Measurements from ENCODE around the gene APLP1. TPM values are rescaled to one million over a fixed set of nuclear protein-coding genes. Genes with fewer than 3 reads are reported as not detected.
"Not testable (repeated sequence)": the region's sequence is repeated elsewhere in the genome, so short reads cannot be mapped to it uniquely, and the experiment has no call there.

The APLP1 gene
- polyA plus RNA-seq = not detected

DNA sequence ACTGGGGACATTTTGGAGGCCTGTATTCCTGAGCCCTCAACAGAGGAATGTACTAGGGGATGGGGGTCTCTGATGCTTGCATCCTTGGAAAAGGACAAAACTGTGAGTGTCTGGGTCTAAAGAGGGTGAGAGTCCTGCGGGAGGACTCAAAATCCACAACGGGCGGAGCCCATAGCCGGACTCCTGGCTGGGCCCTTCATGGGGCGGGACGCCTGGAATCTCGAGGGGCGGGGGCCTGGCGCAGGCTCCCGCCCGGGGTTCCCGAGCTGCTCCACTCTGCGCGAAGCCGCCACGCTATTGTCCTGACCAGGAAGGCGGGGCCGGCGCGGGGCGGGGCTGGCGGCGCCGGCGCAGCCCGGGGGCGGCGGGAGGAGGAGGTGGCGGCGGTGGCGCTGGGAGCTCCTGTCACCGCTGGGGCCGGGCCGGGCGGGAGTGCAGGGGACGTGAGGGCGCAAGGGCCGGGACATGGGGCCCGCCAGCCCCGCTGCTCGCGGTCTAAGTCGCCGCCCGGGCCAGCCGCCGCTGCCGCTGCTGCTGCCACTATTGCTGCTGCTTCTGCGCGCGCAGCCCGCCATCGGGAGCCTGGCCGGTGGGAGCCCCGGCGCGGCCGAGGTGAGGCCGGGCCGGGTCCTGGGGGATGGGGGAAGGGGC, at the start of gene APLP1:
TSS of gene APLP1 (plus strand) at position 403 of the 651 bp plus-strand sequence. CDS start at position 466, 63 bp downstream.
- Mint-ChIP-seq H3K4me3 (peak within 1 kb of the TSS in 3 of 4 donors; percentile 48 to 88 (median 83)), H3K36me3 (peaks cover 3% of the 10 kb centered on the region), H3K27ac (peak within 1 kb of the TSS in 1 of 3 donors; percentile 47), H3K9me3 (peaks cover 0 to 7% (median 0%) of the 10 kb centered on the region in 3 donors), H3K4me1 (peaks cover 6 to 11% (median 9%) of the 10 kb centered on the region in 3 donors), H3K27me3 (peaks cover 42% of the 10 kb centered on the region)

DNA sequence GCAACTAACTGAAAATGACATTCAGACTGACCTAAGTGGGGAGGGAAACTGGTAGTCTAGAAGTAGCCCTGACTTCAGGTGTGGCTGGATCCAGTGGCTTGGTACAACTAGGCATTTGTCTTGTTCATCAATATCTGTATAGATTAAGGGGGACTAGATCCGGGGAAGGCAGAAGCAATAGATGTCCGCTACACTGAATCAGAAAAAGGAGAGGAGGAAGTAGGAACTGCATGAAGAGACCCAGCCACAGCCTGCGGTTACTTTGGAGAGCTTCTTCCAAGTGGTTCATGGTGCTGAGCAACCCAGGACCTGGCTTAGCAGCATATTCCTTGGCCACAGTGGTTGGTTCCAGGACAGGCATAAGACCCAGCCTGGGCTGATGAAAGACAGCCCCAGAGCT, 45.8 kb upstream of the APLP1 start:
- peaks cover 22% of the 10 kb centered on the region for H3K27me3 Mint-ChIP-seq
- no peak overlapping the region for H3K4me3 Mint-ChIP-seq
- no peaks in the 10 kb centered on the region for H3K36me3 Mint-ChIP-seq
- no peaks in the 10 kb centered on the region for H3K9me3 Mint-ChIP-seq
- H3K4me1 Mint-ChIP-seq = no peaks in the 10 kb centered on the region
- H3K27ac Mint-ChIP-seq = no peak overlapping the region

DNA sequence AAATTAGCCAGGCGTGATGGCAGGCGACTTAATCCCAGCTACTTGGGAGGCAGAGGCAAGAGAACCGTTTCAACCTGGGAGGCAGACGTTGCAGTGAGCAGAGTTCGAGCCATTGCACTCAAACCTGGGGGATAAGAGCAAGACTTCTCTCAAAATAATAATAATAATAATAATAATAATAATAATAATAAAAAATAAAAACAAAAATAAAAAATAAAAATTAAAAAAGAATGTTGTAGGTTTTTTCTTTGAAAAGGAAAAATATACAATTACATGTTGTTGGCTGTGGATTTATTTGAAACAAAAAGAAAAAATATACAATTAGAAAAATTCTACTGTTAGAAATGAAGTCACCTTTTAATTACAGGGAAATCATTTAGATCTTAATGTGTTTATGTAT, 44.2 kb upstream of the APLP1 start:
- H3K36me3 Mint-ChIP-seq = no peaks in the 10 kb centered on the region
- no peak overlapping the region for H3K27ac Mint-ChIP-seq
- no peak overlapping the region for H3K4me3 Mint-ChIP-seq
- peaks cover 19% of the 10 kb centered on the region for H3K27me3 Mint-ChIP-seq
- H3K4me1 Mint-ChIP-seq = no peaks in the 10 kb centered on the region
- no peaks in the 10 kb centered on the region for H3K9me3 Mint-ChIP-seq

DNA sequence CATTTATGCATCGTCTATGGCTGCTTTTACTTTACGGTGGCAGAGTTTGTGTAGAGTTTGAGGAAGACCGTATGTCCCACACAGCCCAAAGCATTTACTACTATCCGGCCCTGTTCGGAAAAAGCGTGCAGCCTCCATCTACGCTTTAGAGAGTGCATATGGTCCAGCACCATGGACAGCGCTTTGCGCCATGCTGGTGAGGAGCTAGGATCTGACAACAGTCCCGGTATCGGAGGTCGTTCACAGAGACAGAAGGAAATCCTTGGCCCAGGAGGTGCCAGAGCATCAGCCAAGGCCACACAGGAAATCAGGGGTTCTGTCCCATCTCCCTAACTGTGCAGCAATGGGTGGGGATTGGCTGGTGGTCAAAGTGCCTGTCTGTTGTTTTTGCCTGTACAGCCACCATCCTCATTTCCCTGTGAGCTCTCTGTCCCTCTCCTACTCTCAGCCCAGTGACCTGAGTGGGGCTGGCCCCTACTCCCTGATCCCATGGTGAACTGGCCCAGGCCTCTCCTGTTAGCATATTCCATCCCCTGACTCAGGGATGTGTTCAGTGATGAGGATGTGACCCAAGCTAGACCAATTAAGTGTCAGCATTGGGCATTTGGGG, 39.6 kb upstream of the APLP1 start:
- Mint-ChIP-seq H3K36me3 (no peaks in the 10 kb centered on the region), H3K9me3 (peaks cover 0 to 3% (median 0%) of the 10 kb centered on the region in 3 donors), H3K27ac (no peak overlapping the region), H3K4me1 (no peaks in the 10 kb centered on the region), H3K27me3 (peaks cover 26% of the 10 kb centered on the region), H3K4me3 (no peak overlapping the region)

DNA sequence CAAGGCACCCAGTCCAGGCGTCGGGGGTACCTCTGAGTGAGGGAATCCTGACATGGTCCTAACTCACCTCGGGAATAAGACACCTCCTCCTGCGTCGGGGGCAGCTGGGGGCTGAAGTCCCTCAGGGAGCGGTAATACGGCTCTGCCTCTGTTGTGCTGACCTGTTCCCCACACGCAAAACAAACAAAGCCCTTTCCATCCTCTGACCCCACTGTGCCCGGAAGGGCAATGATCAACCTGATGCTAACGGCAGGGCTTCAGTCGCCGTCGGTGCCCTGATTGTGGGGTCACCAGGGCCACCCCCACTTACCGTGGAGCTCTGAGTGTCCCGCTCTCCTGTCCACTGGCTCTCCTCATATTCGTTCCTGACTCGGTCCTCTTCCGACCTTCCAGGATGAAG, 37.4 kb upstream of the APLP1 start:
- H3K4me1 Mint-ChIP-seq = no peaks in the 10 kb centered on the region
- H3K4me3 Mint-ChIP-seq = no peak overlapping the region
- peaks cover 0 to 3% (median 0%) of the 10 kb centered on the region in 3 donors for H3K9me3 Mint-ChIP-seq
- H3K36me3 Mint-ChIP-seq = no peaks in the 10 kb centered on the region
- H3K27me3 Mint-ChIP-seq = peaks cover 23% of the 10 kb centered on the region
- no peak overlapping the region for H3K27ac Mint-ChIP-seq

DNA sequence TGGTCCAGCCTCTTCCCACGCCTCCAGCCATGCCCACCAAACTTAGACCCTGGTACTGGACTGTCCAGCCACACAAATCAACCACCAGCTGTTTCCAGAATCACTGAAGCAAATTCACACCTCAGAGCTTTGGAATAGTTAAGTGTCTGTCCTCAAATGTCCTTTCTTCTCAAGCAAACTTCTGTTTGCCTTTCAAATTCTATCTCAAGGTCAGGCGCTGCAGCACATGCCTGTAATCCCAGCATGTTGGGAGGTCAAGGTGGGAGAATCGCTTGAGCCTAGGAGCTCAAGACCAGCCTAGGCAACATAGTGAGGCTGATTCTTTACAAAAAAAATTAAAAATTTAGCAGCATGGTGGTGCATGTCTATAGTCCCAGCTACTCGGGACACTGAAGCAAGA, 36.3 kb upstream of the APLP1 start:
- H3K4me1 Mint-ChIP-seq = no peaks in the 10 kb centered on the region
- no peaks in the 10 kb centered on the region for H3K36me3 Mint-ChIP-seq
- H3K27ac Mint-ChIP-seq = no peak overlapping the region
- peaks cover 0 to 3% (median 0%) of the 10 kb centered on the region in 3 donors for H3K9me3 Mint-ChIP-seq
- no peak overlapping the region for H3K4me3 Mint-ChIP-seq
- H3K27me3 Mint-ChIP-seq = peaks cover 20% of the 10 kb centered on the region

DNA sequence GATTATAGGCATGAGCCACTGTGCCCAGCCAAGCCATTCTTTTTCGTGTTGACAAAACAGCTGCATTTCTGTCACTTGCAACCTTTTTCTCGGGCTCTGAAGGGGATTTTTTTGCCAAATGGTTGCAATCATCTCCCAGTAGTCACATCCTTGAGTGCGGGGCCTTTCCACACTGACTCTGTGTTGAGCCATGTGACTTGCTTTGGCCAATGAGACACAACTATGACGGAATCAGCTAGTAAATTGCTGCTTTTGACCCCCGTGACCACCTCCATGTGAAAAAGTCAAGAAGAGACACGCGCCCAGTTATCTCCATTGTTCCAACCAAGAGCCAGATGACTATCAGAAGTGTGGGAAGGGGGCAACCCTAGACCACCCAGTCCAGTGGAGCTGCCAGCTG, 34.4 kb upstream of the APLP1 start:
- H3K4me3 Mint-ChIP-seq = no peak overlapping the region
- H3K27ac Mint-ChIP-seq = peak overlapping the region in 1 of 3 donors; percentile 81
- peaks cover 18% of the 10 kb centered on the region for H3K27me3 Mint-ChIP-seq
- no peaks in the 10 kb centered on the region for H3K36me3 Mint-ChIP-seq
- peaks cover 0 to 5% (median 3%) of the 10 kb centered on the region in 3 donors for H3K9me3 Mint-ChIP-seq
- H3K4me1 Mint-ChIP-seq = no peaks in the 10 kb centered on the region

DNA sequence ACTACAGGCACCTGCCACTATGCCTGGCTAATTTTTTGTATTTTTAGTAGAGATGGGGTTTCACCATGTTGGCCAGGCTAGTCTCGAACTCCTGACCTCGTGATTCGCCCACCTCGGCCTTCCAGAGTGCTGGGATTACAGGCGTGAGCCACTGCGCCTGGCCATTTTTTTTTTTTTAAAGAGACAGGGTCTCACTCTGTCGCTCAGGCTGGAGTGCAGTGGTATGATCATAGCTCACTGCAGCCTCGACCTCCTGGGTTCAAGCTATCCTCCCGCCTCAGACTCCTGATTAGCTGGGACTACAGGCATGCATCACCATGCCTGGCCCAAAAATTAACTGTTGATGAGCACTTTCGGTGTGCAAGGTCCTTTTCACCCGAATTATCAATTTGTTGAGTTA, 32.3 kb upstream of the APLP1 start:
- H3K9me3 Mint-ChIP-seq, H3K4me1 Mint-ChIP-seq, H3K27ac Mint-ChIP-seq, H3K36me3 Mint-ChIP-seq, H3K4me3 Mint-ChIP-seq: not testable (repeated sequence)
- H3K27me3 Mint-ChIP-seq = peaks cover 17% of the 10 kb centered on the region

DNA sequence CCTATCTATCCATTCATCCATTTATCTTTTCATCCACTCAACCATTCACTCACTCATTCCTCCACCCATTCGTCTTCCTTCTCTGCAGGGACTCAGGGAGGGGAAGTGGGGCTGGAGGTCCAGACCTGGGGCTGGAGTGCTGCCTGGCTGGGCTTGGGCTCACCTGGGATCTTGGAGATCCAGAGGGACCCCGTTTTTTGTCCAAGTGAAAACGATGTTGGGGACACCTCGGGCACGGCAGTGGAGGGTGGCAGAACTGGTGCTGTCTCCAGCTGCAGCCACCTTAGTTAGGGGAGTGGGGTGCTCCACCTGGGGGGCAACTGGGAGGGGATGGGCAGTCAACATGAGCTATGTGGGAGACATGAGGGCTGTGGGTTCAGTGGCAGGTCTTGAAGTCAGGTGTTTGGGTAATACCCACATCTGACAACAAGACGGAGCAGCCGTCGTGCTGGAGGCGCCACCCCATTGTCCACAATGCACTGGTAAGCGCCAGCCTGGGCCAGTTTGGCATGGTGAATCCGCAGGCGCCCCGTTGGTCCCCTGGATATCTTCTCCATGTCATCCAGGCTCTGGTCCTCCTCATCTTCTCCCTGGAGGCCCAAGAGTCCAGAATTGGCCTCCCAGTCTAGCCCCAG, 26.3 kb upstream of the APLP1 start:
- H3K4me1 Mint-ChIP-seq = peaks cover 4 to 8% (median 6%) of the 10 kb centered on the region in 3 donors
- peaks cover 37% of the 10 kb centered on the region for H3K27me3 Mint-ChIP-seq
- no peak overlapping the region for H3K27ac Mint-ChIP-seq
- H3K9me3 Mint-ChIP-seq = peaks cover 0 to 17% (median 11%) of the 10 kb centered on the region in 3 donors
- H3K36me3 Mint-ChIP-seq = no peaks in the 10 kb centered on the region
- no peak overlapping the region for H3K4me3 Mint-ChIP-seq

DNA sequence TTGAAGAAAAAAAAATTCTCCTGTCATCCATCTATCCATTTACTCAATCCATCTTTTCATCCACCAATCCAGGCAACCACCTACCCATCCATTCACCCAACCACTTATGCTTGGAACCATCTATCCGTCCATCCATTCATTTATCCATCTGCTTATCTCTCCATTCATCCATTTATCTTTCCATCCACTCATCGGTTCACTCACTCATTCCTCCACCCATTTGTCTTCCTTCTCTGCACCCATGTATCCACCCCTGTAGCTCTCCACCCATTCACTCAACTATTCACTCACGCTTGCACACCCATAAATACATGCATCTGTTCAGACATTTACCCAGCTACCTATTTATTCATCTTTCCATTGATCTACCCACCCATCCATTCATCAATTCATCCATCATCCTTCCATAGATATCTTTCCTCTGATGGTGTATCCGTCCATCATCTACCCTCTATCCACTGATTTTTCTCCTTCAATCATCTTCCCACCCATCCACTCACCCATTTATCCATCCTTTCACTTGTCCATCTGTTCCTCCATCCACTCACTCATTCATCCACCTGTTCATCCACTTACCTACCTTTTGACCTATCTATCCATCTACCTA, 25.6 kb upstream of the APLP1 start:
- Mint-ChIP-seq H3K9me3 (peaks cover 0 to 17% (median 11%) of the 10 kb centered on the region in 3 donors), H3K27ac (peak overlapping the region in 1 of 3 donors; percentile 41), H3K36me3 (no peaks in the 10 kb centered on the region), H3K27me3 (peaks cover 37% of the 10 kb centered on the region), H3K4me1 (peaks cover 4 to 8% (median 6%) of the 10 kb centered on the region in 3 donors), H3K4me3 (peak overlapping the region in 1 of 4 donors; percentile 35)

DNA sequence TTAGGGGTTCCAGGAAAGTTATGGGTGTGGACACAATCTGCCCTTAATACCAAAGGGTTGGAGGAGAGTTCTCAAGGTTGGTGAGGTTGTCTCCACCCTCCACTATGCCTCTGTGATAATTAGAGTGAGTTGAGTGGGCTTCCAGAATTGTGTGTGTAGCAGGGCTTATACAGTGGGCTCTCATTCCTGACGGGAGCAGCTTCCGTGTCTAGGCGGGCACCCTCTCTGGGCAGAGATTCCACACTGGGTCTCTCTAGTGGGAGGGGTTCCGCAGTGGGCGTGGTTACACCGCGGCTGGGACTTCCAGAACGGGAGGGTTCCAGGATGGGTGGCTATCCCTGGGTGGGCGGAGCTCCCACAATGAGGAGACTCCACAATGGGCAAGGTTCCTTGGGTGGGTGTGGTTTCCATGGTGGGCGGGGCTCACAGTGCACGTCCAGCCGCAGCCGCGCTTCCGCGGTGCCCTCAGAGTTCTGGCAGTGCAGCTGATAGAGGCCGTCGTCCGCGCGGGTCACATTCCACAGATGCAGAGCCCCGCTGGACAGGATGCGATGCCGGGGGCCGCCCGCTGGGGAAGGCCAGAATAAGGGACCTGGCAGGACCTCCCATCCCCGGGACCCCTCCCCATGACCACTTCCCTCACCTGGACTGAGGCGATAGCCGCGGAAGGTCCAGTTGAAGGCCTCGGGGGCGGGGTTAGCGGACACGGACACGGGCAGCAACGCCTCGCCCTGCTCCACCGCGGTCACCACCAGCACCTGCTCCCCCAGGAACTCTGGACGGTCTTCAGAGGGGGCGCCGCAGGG, 24.5 kb upstream of the APLP1 start:
- Mint-ChIP-seq H3K9me3 (peaks cover 0 to 16% (median 10%) of the 10 kb centered on the region in 3 donors), H3K27ac (peak overlapping the region in 1 of 3 donors; percentile 31), H3K36me3 (no peaks in the 10 kb centered on the region), H3K4me3 (no peak overlapping the region), H3K27me3 (peaks cover 45% of the 10 kb centered on the region), H3K4me1 (peaks cover 4 to 8% (median 6%) of the 10 kb centered on the region in 3 donors)

DNA sequence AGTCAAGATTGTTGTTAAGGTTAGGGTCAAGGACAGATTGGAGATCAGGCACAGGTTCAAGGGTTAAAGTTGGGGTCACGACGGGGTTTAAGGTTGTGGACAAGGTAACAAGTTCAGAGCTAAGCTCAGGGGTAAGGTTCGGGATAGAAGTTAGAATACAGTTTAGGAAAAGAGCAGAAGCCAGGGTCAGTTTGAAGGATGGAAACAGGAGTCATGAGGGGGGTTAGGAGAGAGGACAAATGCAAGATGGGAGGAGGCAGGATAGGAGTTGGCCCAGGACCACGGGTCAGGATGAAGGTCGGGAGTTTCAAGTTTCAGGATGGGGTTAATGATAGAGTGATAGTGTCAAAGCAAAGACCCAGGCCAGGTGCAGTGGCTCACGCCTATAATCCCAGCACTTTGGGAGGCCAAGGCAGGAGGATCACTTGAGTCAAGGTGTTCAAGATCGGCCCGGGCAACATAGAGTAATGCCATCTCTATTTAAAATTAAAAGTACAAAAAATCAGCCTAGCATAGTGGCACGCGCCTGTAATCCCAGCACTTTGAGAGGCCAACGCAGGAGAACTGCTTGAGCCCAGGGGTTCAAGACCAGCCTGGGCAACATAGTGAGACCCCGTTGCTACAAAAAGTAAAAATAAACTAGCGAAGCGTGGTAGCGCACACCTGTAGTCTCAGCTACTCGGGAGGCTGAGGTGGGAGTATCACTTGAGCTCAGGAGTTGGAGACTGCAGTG, 23.7 kb upstream of the APLP1 start:
- H3K9me3 Mint-ChIP-seq = peaks cover 0 to 12% (median 8%) of the 10 kb centered on the region in 3 donors
- H3K4me3 Mint-ChIP-seq = peak overlapping the region in 3 of 4 donors; percentile 55 to 95 (median 63)
- H3K36me3 Mint-ChIP-seq = no peaks in the 10 kb centered on the region
- H3K27ac Mint-ChIP-seq = peak overlapping the region in 1 of 3 donors; percentile 76
- H3K4me1 Mint-ChIP-seq = peaks cover 4 to 8% (median 6%) of the 10 kb centered on the region in 3 donors
- H3K27me3 Mint-ChIP-seq = peaks cover 45% of the 10 kb centered on the region

DNA sequence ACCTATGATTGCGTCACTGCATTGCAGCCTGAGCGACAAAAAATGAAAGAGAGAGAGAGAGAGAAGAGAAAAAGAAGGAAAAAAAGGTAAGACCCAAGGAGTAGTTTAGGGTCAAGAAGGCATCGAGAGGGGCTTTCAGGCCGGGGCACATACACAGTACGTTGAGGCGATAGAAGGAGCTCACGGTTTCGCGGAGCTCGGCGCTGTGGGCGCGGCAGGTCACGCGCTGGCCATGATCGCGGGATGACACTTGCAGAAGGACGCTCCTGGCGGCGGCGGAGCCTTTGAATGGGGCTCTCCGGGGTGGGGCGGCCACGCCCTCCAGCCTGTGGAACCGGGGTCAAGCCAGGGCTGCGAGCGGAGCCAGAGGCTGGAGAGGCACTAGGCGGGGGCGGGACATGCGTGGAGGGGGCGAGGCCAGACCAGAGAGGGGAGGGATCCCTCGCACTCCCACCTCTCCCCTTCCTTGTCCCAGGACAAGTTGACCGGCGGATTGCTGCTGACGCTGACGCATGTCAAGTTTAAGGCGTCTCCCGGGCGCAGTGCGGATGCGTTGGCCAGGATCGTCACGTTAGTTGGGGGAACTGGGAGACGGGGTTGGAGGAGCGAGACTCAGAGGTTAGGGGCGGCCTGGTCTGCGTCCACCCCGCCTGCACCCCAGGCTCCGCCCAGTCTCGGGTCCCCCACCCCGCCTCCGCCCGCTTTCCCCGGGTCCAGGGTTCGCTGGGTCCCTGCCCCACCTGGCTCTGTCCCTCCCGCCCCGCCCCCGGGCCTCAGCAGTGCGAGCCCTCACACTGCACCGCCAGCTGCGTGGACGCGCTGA, 22.9 kb upstream of the APLP1 start:
- peak overlapping the region in 1 of 3 donors; percentile 76 for H3K27ac Mint-ChIP-seq
- peak overlapping the region in 3 of 4 donors; percentile 55 to 95 (median 63) for H3K4me3 Mint-ChIP-seq
- H3K27me3 Mint-ChIP-seq = peaks cover 48% of the 10 kb centered on the region
- H3K9me3 Mint-ChIP-seq = peaks cover 0 to 12% (median 8%) of the 10 kb centered on the region in 3 donors
- peaks cover 4 to 8% (median 6%) of the 10 kb centered on the region in 3 donors for H3K4me1 Mint-ChIP-seq
- no peaks in the 10 kb centered on the region for H3K36me3 Mint-ChIP-seq

Measured in IgD-negative memory B cell (primary cell).